Mesendoderm (in vitro differentiated cells): ENCODE data around the gene BCL11A.

Experiments used
- DNase-seq: peaks from one replicate; pipeline ENCODE4 v3.0.0; 2013
- H2AK5ac ChIP-seq: 2 replicates; pipeline ENCODE4 v1.6.1; 2013; ENCODE audit warnings: low read length, inconsistent platforms
- H2BK120ac ChIP-seq: 2 replicates; pipeline ENCODE4 v1.6.1; 2013; ENCODE audit warnings: low read depth, mild to moderate bottlenecking, low read length, moderate library complexity, mixed read lengths
- H2BK15ac ChIP-seq: replicated peaks from 2 replicates; pipeline ENCODE4 v1.6.1; 2013; ENCODE audit warnings: low read depth, mild to moderate bottlenecking, moderate library complexity
- H2BK5ac ChIP-seq: 2 replicates; pipeline ENCODE4 v1.6.1; 2013; ENCODE audit warnings: low read length, inconsistent platforms
- H3K18ac ChIP-seq: 2 replicates; pipeline ENCODE4 v1.6.1; 2013; ENCODE audit warnings: mild to moderate bottlenecking, low read length, mixed read lengths
- H3K23ac ChIP-seq: one replicate; pipeline ENCODE4 v1.6.1; 2013; ENCODE audit warnings: low read length
- H3K27ac ChIP-seq: 2 replicates; pipeline ENCODE4 v1.5.1; 2013; ENCODE audit warnings: low read depth, mild to moderate bottlenecking, inconsistent platforms, low read length, moderate library complexity
- H3K27me3 ChIP-seq: 2 replicates; pipeline ENCODE4 v1.6.1; 2013; ENCODE audit warnings: low read length, control low read depth, mild to moderate bottlenecking, inconsistent platforms; ENCODE audit not compliant: insufficient read depth, poor library complexity
- H3K36me3 ChIP-seq: 2 replicates; pipeline ENCODE4 v1.6.1; 2013; ENCODE audit warnings: low read length, inconsistent platforms; ENCODE audit not compliant: control insufficient read depth, insufficient read depth
- H3K4ac ChIP-seq: one replicate; pipeline ENCODE4 v1.6.1; 2013; ENCODE audit warnings: low read depth, mild to moderate bottlenecking, low read length, moderate library complexity
- H3K4me1 ChIP-seq: 2 replicates; pipeline ENCODE4 v1.6.1; 2013; ENCODE audit warnings: low read depth, low read length, inconsistent platforms; ENCODE audit not compliant: control insufficient read depth
- H3K4me2 ChIP-seq: 2 replicates; pipeline ENCODE4 v1.6.1; 2013; ENCODE audit warnings: low read length
- H3K4me3 ChIP-seq: 2 replicates; pipeline ENCODE4 v1.5.1; 2013; ENCODE audit warnings: mild to moderate bottlenecking, low read length
- H3K56ac ChIP-seq: one replicate; pipeline ENCODE4 v1.6.1; 2013; ENCODE audit warnings: low read length
- H3K79me1 ChIP-seq: 2 replicates; pipeline ENCODE4 v1.6.1; 2013; ENCODE audit warnings: low read length, inconsistent platforms
- H3K79me2 ChIP-seq: 2 replicates; pipeline ENCODE4 v1.6.1; 2013; ENCODE audit warnings: mild to moderate bottlenecking, low read length; ENCODE audit not compliant: control insufficient read depth, insufficient read depth
- H3K9ac ChIP-seq: 2 replicates; pipeline ENCODE4 v1.6.1; 2013; ENCODE audit warnings: low read length, inconsistent platforms
- H4K5ac ChIP-seq: one replicate; pipeline ENCODE4 v1.6.1; 2013; ENCODE audit warnings: low read length
- H4K8ac ChIP-seq: one replicate; pipeline ENCODE4 v1.6.1; 2013; ENCODE audit warnings: low read depth, mild to moderate bottlenecking, control low read depth, low read length, moderate library complexity
- WGBS: extraction: QIAGEN DNeasy Blood & Tissue Kit; methylation state at CpG from one replicate; pipeline ENCODE4 v1.1.7; 2013; ENCODE audit warnings: low lambda C conversion rate, missing lambda C conversion rate; ENCODE audit not compliant: insufficient coverage; ENCODE audit errors: extremely low coverage; 5-methylcytosine and 5-hydroxymethylcytosine counted together

The BCL11A gene

GRCh38 chr2:60460577-60461420, 92.7 kb downstream of the BCL11A start:
- Histone ChIP-seq H3K23ac (no peak overlapping the region), H3K27ac (no peak overlapping the region), H3K4me1 (no peaks in the 10 kb centered on the region), H2BK15ac (no peak overlapping the region), H3K4ac (no peak overlapping the region), H4K8ac (no peak overlapping the region), H2AK5ac (no peak overlapping the region), H3K56ac (no peak overlapping the region), H3K9ac (no peak overlapping the region), H3K79me2 (peaks cover 1% of the 10 kb centered on the region), H3K27me3 (no peaks in the 10 kb centered on the region), H3K4me3 (no peak overlapping the region), H2BK120ac (no peak overlapping the region), H3K4me2 (no peak overlapping the region), H3K18ac (no peak overlapping the region), H2BK5ac (no peak overlapping the region), H3K79me1 (peaks cover 3% of the 10 kb centered on the region), H3K36me3 (peaks cover 2% of the 10 kb centered on the region), H4K5ac (no peak overlapping the region)
- DNase-seq, result no peak
- WGBS, result no CpG with 5 or more reads among the region's 76 CpGs

GRCh38 chr2:60459851-60460250, 93.6 kb downstream of the BCL11A start:
- Histone ChIP-seq H2AK5ac (no peak overlapping the region), H4K5ac (no peak overlapping the region), H3K4ac (no peak overlapping the region), H2BK120ac (no peak overlapping the region), H3K9ac (no peak overlapping the region), H3K4me3 (no peak overlapping the region), H3K27ac (no peak overlapping the region), H3K36me3 (peaks cover 2% of the 10 kb centered on the region), H3K79me2 (no peaks in the 10 kb centered on the region), H3K79me1 (peaks cover 1% of the 10 kb centered on the region), H3K4me2 (no peak overlapping the region), H3K27me3 (no peaks in the 10 kb centered on the region), H3K56ac (no peak overlapping the region), H3K18ac (no peak overlapping the region), H2BK15ac (no peak overlapping the region), H4K8ac (no peak overlapping the region), H3K4me1 (no peaks in the 10 kb centered on the region), H3K23ac (no peak overlapping the region), H2BK5ac (no peak overlapping the region)
- WGBS, result no CpG with 5 or more reads among the region's 5 CpGs
- no peak for DNase-seq

DNA sequence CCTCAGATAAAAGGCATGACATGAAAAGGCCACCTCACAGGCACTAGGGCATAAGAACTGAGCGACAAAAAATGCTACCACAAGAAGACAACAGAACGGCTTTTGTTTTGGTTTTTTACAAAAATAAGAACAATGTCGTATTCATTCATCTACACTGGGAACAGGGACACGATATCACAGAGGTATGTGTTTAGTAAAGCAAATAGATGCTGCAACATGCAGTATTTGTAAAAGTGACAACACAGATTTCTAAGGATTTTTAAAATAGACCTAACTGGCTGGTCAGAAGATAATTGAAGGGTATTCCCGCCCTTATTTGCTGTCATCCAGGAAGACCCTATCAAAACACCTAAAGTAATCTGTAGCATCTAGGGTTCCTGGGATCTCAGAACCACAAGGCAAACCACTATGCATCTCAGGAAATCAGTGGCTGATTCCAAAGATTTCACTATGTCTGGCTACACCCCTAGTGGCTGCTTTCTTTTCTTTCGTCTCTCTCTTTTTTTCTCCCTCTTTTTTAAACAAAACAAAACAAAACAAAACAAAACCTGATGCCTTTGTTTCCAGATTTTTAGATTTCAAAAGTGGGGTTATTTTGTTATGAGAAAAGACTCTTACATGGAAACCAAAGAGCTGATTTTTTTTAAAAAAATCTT, 97.2 kb downstream of the BCL11A start:
- H3K27ac ChIP-seq, result no peak overlapping the region
- no peak overlapping the region for H2AK5ac ChIP-seq
- 100% methylated on average over 1 of the region's 6 CpGs for WGBS
- no peak overlapping the region for H3K4me2 ChIP-seq
- H3K36me3 ChIP-seq, result no peaks in the 10 kb centered on the region
- no peak overlapping the region for H3K4ac ChIP-seq
- H3K27me3 ChIP-seq, result no peaks in the 10 kb centered on the region
- H3K4me1 ChIP-seq, result peaks cover 8% of the 10 kb centered on the region
- no peak for DNase-seq
- no peak overlapping the region for H3K4me3 ChIP-seq
- no peak overlapping the region for H3K18ac ChIP-seq
- no peak overlapping the region for H2BK15ac ChIP-seq
- no peak overlapping the region for H2BK120ac ChIP-seq
- no peak overlapping the region for H3K23ac ChIP-seq
- H3K56ac ChIP-seq, result no peak overlapping the region
- H3K79me2 ChIP-seq, result no peaks in the 10 kb centered on the region
- H2BK5ac ChIP-seq, result no peak overlapping the region
- H4K8ac ChIP-seq, result no peak overlapping the region
- H4K5ac ChIP-seq, result no peak overlapping the region
- H3K79me1 ChIP-seq, result peaks cover 1% of the 10 kb centered on the region
- H3K9ac ChIP-seq, result no peak overlapping the region

- no peaks in the 10 kb centered on the region for H3K79me1 ChIP-seq
- no peaks in the 10 kb centered on the region for H3K27me3 ChIP-seq
- no peak overlapping the region for H3K27ac ChIP-seq
- no peak overlapping the region for H3K23ac ChIP-seq
- H3K56ac ChIP-seq, result no peak overlapping the region
- no peak overlapping the region for H3K18ac ChIP-seq
- H2BK120ac ChIP-seq, result no peak overlapping the region
- WGBS, result no CpG with 5 or more reads among the region's 9 CpGs
- no peak overlapping the region for H3K9ac ChIP-seq
- no peak overlapping the region for H3K4me3 ChIP-seq
- H3K4me2 ChIP-seq, result no peak overlapping the region
- DNase-seq, result peak; percentile 48
- H4K8ac ChIP-seq, result no peak overlapping the region
- H3K4me1 ChIP-seq, result peaks cover 8% of the 10 kb centered on the region
- H4K5ac ChIP-seq, result no peak overlapping the region
- no peak overlapping the region for H2BK5ac ChIP-seq
- H2BK15ac ChIP-seq, result no peak overlapping the region
- no peaks in the 10 kb centered on the region for H3K36me3 ChIP-seq
- H2AK5ac ChIP-seq, result no peak overlapping the region
- H3K79me2 ChIP-seq, result no peaks in the 10 kb centered on the region
- H3K4ac ChIP-seq, result no peak overlapping the region
These were observed 99.6 kb downstream of the BCL11A start for GRCh38 chr2:60453872-60454271.

DNA sequence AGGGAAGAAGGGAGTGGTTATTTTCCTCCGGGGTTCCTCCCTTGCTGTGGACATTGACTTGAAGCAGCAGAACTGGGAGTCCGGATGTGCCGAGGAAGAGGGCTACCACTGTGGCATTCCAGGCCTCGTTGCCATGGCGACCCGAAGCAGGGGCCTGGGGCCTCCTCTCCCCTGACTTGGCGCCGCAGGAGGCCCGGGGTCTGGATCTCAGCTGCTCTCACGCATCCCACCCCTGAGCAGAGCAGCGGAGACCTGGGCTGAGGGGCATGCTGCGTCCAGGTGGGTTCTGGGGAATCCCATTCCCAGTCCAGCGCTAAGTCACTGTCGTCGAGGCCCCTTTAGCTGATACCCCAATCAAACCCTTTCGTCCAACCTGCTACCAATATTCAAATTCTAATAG, 100.2 kb downstream of the BCL11A start:
- peaks cover 8% of the 10 kb centered on the region for H3K4me1 ChIP-seq
- no peak overlapping the region for H3K4me3 ChIP-seq

More for the DNA sequence above, 100.2 kb downstream of the BCL11A start:
- Histone ChIP-seq H3K27me3 (no peaks in the 10 kb centered on the region), H2BK5ac (no peak overlapping the region), H3K56ac (no peak overlapping the region), H3K4me2 (no peak overlapping the region), H2AK5ac (no peak overlapping the region), H3K27ac (no peak overlapping the region), H3K79me2 (no peaks in the 10 kb centered on the region), H3K36me3 (no peaks in the 10 kb centered on the region), H3K79me1 (no peaks in the 10 kb centered on the region), H2BK120ac (no peak overlapping the region), H3K23ac (no peak overlapping the region), H2BK15ac (no peak overlapping the region), H3K9ac (no peak overlapping the region), H4K8ac (no peak overlapping the region), H4K5ac (no peak overlapping the region), H3K4ac (no peak overlapping the region), H3K18ac (peak overlapping the region; percentile 44)
- no CpG with 5 or more reads among the region's 16 CpGs for WGBS
- DNase-seq, result peak; percentile 92
